CD4-positive, alpha-beta T cell (primary cell): ENCODE results near the gene FOXD2. TPM values are rescaled to one million over a fixed set of nuclear protein-coding genes. Genes with fewer than 3 reads are reported as not detected.

Experiments
- ATAC-seq: fragments of 200-7000 bp; cut with Tn5 transposase; one replicate; pipeline ENCODE4 v1.10.0; 2022; ENCODE audit warnings: mild to moderate bottlenecking; ENCODE audit not compliant: poor library complexity
- CTCF ChIA-PET: fragments of 350-600 bp; sonication (Branson Sonifier 250); formaldehyde crosslinking; loops from one replicate; lab custom pipeline; 2021; ENCODE audit warnings: antibody characterized with exemption, inconsistent platforms; lab: Charles Lee
- POLR2A ChIA-PET: fragments of 350-600 bp; sonication (Branson Sonifier 250); formaldehyde crosslinking; loops from one replicate; lab custom pipeline; 2021; ENCODE audit warnings: antibody characterized with exemption, inconsistent platforms; lab: Charles Lee
- DNase-seq, 14 experiments: peaks; one replicate each; pipeline ENCODE4 v3.0.0-alpha.2; 2013 to 2020; ENCODE audit warnings: mixed read lengths in 2 of 14
- H3K27ac ChIP-seq, 2 donors: one replicate each; pipeline versions ENCODE4 v1.5.1 to v1.7.0; 2013; ENCODE audit warnings: low read length in 2 of 2, low read depth in 1 of 2, mild to moderate bottlenecking in 1 of 2
- H3K27me3 ChIP-seq, 2 experiments: 1 replicate in 1 of 2; 2 replicates in 1 of 2; pipeline versions ENCODE4 v1.6.1 to v1.7.0; 2013; ENCODE audit warnings: low read length in 2 of 2, control low read depth in 1 of 2, mild to moderate bottlenecking in 1 of 2, moderate library complexity in 1 of 2; ENCODE audit not compliant: insufficient read depth in 2 of 2, control insufficient read depth in 1 of 2
- H3K36me3 ChIP-seq: one replicate; pipeline ENCODE4 v1.6.1; 2013; ENCODE audit warnings: low read length, control low read depth; ENCODE audit not compliant: insufficient read depth
- H3K4me1 ChIP-seq: one replicate; pipeline ENCODE4 v1.6.1; 2013; ENCODE audit warnings: low read length, control low read depth; ENCODE audit not compliant: insufficient read depth
- H3K4me3 ChIP-seq: one replicate; pipeline ENCODE4 v1.5.1; 2013; ENCODE audit warnings: mild to moderate bottlenecking, low read length, moderate library complexity
- H3K9me3 ChIP-seq, 2 experiments: 1 replicate in 1 of 2; 2 replicates in 1 of 2; pipeline versions ENCODE4 v1.6.1 to v1.7.0; 2013; ENCODE audit warnings: low read length in 2 of 2, mild to moderate bottlenecking in 2 of 2, control low read depth in 1 of 2, moderate library complexity in 1 of 2; ENCODE audit not compliant: control insufficient read depth in 1 of 2, insufficient read depth in 1 of 2
- H3K27ac Mint-ChIP-seq: one replicate; pipeline ENCODE4 v1.8.0; 2020; ENCODE audit warnings: mixed read lengths
- H3K27me3 Mint-ChIP-seq: one replicate; pipeline ENCODE4 v1.8.0; 2021; ENCODE audit warnings: mixed read lengths
- H3K36me3 Mint-ChIP-seq: one replicate; pipeline ENCODE4 v1.8.0; 2021; ENCODE audit warnings: low read depth, mixed read lengths
- H3K4me1 Mint-ChIP-seq: one replicate; pipeline ENCODE4 v1.8.0; 2021; ENCODE audit warnings: low read depth, mixed read lengths
- H3K4me3 Mint-ChIP-seq: one replicate; pipeline ENCODE4 v1.8.0; 2020; ENCODE audit warnings: mild to moderate bottlenecking, mixed read lengths
- H3K9me3 Mint-ChIP-seq: one replicate; pipeline ENCODE4 v1.8.0; 2020; ENCODE audit warnings: mixed read lengths
- intact Hi-C, 2 experiments: fragments of 100-400 bp; cut with DNase I in 1 of 2; cut with micrococcal nuclease in 1 of 2; formaldehyde crosslinking; loops; one replicate each; pipeline versions ENCODE4 v1.15.1 to v1.9.0; 2023 to 2025; cut with DNase I, micrococcal nuclease
- total RNA-seq, 174 experiments: library from RNA in 2 of 174; stranded (reverse) in 2 of 174; gene quantifications; one replicate each; pipeline ENCODE4 v1.2.3 and lab custom pipeline; 2021 to 2026
- TF ChIP-seq, protein P1 (sequence below): fragments of 200-600 bp; IDR thresholded peaks from one replicate; pipeline ENCODE4 v1.8.0; 2022; ENCODE audit warnings: antibody characterized with exemption, mild to moderate bottlenecking

FOXD2 gene
- total RNA-seq, 2 experiments from 2014 or later: 0.22 to 0.34 TPM

DNA sequence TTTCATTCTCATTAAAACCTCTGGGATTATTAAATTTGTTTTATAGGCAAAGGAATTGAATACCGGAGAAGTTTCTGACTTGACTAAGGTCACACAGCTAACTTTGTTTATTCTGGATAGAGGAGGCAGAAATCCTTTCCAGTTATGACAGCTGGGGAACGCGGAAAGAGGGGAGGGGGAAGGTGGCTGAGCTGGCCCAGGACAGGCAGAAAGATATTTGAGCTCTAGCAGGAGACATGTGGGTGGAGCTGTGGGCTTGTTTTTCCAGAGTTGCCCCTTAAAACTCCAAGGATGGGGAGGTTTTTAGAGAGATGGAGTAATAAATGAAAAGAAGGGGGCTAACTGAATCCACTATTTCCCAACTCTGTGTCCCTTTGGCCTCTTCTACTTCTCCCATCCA is 27.8 kb downstream of the FOXD2 start:
- ChIA-PET POLR2A (no interaction called here), CTCF (no interaction called here)
- Mint-ChIP-seq H3K4me1 (no peaks in the 10 kb centered on the region), H3K36me3 (no peaks in the 10 kb centered on the region), H3K27ac (no peak overlapping the region), H3K27me3 (peaks cover 51% of the 10 kb centered on the region), H3K4me3 (no peak overlapping the region), H3K9me3 (no peaks in the 10 kb centered on the region)
- no peak overlapping the region for H3K4me3 ChIP-seq
- ATAC-seq (no peak), DNase-seq (no peak)
- peaks cover 30 to 45% of the 10 kb centered on the region in 2 experiments for H3K27me3 ChIP-seq
- H3K4me1 ChIP-seq: no peaks in the 10 kb centered on the region
- no peak overlapping the region for H3K27ac ChIP-seq
- no peaks in the 10 kb centered on the region for H3K9me3 ChIP-seq
- H3K36me3 ChIP-seq: no peaks in the 10 kb centered on the region
- TF ChIP-seq, protein P1, sequence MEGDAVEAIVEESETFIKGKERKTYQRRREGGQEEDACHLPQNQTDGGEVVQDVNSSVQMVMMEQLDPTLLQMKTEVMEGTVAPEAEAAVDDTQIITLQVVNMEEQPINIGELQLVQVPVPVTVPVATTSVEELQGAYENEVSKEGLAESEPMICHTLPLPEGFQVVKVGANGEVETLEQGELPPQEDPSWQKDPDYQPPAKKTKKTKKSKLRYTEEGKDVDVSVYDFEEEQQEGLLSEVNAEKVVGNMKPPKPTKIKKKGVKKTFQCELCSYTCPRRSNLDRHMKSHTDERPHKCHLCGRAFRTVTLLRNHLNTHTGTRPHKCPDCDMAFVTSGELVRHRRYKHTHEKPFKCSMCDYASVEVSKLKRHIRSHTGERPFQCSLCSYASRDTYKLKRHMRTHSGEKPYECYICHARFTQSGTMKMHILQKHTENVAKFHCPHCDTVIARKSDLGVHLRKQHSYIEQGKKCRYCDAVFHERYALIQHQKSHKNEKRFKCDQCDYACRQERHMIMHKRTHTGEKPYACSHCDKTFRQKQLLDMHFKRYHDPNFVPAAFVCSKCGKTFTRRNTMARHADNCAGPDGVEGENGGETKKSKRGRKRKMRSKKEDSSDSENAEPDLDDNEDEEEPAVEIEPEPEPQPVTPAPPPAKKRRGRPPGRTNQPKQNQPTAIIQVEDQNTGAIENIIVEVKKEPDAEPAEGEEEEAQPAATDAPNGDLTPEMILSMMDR: no peak
- intact Hi-C loops: no loop called here

DNA sequence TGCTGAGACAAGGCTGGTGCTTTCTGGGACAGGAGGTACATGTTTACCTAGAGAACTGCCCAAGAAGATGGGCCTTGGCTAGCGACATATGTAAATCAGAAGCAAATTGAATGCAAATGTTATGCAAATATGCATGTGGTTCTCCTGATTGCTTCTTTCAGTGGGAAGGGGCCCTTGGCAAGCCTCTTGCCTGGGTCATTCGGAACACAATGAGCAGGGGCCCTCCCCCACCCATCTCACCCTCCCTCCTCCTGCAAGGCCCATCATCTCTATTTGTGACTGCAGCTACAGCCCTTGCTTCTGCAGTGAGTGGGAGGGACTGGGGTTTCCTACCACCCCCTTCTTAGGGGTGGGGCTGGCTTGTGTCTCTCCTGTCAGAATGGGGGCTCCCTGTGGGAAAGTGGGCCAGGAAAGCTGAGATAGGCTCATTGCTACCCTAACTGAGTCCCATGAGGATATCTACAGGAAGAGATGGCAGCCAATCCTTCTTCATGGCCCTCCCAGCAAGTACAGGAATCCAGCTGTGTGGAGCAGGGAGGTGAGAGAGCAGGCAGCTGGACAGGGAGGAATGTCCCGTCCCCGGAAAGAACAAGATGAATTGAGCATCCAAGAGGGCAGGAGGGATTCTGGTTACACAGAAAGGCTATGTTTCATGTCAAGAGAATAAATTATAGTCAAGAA is 31.0 kb downstream of the FOXD2 start:
- ChIA-PET POLR2A (no interaction called here), CTCF (no interaction called here)
- no peak for DNase-seq
- no peak overlapping the region for H3K4me3 Mint-ChIP-seq
- Histone ChIP-seq H3K9me3 (peaks cover 0 to 3% of the 10 kb centered on the region in 2 experiments), H3K36me3 (no peaks in the 10 kb centered on the region), H3K27ac (no peak overlapping the region), H3K4me1 (no peaks in the 10 kb centered on the region), H3K4me3 (no peak overlapping the region), H3K27me3 (peaks cover 19 to 34% of the 10 kb centered on the region in 2 experiments)
- H3K36me3 Mint-ChIP-seq: no peaks in the 10 kb centered on the region
- no peaks in the 10 kb centered on the region for H3K4me1 Mint-ChIP-seq
- ATAC-seq: no peak
- intact Hi-C loops: no loop called here
- no peak overlapping the region for H3K27ac Mint-ChIP-seq
- H3K27me3 Mint-ChIP-seq: peaks cover 43% of the 10 kb centered on the region
- no peaks in the 10 kb centered on the region for H3K9me3 Mint-ChIP-seq
- TF ChIP-seq, protein P1: no peak

DNA sequence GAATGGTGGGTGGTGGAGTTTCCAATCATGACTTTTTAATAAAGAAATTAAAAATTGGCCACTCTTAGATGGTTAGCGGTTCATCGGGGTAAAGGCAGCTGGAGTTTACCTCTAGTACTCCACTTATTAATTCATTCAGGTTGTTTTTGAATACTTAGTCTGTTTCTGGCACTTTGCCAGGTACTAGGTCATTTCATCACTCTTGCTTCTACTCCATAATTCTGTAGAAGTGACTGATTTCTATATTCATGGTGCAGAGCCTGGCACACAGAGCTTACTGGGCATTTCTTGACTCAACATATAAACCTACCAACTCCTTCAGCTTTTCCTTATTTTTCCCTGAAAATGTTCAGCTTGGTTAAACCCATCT is 31.5 kb downstream of the FOXD2 start:
- Mint-ChIP-seq H3K9me3 (no peaks in the 10 kb centered on the region), H3K36me3 (no peaks in the 10 kb centered on the region), H3K4me1 (no peaks in the 10 kb centered on the region), H3K27ac (no peak overlapping the region), H3K27me3 (peaks cover 47% of the 10 kb centered on the region), H3K4me3 (no peak overlapping the region)
- CTCF ChIA-PET: no interaction called here
- no peak for DNase-seq
- Histone ChIP-seq H3K27me3 (peaks cover 17 to 34% of the 10 kb centered on the region in 2 experiments), H3K4me3 (no peak overlapping the region), H3K9me3 (peaks cover 0 to 3% of the 10 kb centered on the region in 2 experiments), H3K36me3 (no peaks in the 10 kb centered on the region), H3K4me1 (no peaks in the 10 kb centered on the region), H3K27ac (no peak overlapping the region)
- ATAC-seq: no peak
- POLR2A ChIA-PET: no interaction called here
- TF ChIP-seq, protein P1: no peak
- intact Hi-C loops: no loop called here
